ENCODE measurements around the gene UQCR10.
"Not testable (repeated sequence)": the region's sequence is repeated elsewhere in the genome, so short reads cannot be mapped to it uniquely, and the experiment has no call there.

Gene UQCR10

GRCh38 chr22:29737251-29738117 is 29.7 kb upstream of the UQCR10 start:
- DNase-seq (ENCODE audit: low read depth), result no peak

DNA sequence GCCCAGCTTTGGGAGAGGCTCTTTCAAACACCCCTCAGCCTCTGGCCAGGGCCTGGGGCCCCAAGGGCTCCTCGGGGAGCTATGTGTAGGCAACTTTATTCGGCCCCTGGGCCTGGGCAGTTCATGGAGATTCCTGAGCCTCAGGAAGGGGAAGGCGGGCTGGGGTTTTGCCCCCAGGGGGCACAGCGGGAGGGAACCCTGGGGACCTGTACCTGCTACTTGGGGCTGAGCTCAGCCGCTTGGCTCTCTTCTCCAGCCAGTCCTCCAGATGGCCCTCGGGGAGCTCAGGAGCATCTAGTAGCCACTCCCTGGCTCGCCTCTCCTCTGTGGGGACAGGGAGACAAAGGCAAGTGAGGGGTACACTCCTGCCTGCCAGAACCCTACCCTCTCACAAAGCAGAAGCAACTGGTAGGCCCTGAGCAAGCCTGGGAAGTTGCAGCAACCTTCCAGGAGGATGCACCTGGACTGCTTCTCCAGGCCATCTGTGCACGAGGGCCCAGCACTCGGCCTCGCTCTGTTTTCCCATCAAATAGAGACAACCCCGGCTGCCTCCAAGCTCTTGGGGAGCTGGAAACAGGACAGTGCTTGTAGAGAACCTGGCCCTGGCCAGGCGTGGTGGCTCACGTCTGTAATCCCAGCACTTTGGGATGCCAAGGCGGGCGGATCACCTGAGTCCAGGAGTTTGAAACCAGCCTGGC is 28.9 kb upstream of the UQCR10 start:
- DNase-seq (ENCODE audit: low read depth), result no peak

DNA sequence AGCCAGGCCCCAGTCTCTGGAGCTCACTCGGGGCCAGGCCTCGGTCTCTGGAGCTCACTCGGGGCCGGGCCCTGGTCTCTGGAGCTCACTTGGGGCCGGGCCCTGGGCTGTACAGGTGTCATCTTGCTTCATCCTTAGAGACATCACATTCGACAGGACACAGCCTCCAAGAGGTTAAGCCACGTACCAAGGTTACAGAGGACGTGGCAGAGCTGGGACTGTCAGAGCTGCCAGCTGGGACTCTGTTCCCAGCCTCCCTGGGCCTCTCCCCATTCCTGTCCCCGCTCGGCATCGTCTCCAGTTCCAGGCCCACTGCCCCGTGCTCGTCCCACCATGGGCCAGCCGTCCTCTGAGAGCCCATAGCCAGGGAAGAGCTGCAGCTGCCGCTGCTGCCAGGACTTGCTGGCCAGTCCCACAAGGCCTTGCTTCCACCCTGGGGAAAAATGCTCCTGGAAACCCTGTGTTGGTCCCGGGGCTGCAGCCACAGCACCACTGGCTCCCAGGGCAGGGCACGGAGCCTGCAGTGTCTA is 27.8 kb upstream of the UQCR10 start:
- no peak for DNase-seq (ENCODE audit: low read depth)

DNA sequence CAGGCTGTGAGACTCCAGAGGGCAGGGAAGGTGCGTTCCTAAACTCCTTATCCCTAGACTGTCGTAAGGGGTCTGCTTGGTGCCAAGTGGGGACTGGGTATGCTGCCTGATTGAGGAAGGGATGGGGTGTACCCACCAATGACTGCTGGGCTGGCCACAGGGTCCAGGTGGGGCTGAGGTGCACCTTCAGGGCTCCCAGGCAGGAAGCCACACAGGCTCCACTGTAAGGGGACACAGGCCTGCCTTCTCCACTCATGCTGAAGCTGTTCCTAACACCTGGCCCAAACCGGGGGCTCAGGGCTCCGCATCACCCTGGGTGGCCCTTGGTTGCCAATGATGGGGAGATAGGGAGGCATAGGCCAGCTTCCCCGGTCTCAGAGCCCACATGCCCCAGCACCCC is 27.0 kb upstream of the UQCR10 start:
- no peak for DNase-seq (ENCODE audit: low read depth)

DNA sequence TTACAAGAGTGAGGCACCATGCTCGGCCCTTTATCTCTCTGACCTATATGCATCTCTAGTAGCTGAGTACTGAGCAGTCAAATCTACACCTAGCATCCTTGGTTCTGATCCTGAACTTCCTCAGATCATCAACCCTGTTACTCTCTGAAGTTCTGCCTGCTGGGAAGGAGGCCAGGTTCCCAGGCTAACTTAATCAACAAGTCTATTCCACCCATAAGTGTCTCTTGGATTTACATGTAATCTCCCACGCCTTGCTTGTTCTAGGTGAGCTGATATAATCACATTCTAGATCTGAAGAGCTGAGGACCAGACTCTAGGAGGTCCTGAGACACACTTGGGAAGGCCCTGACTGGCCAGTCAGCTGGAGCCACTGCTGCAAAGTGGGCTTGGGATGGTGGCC is 25.2 kb upstream of the UQCR10 start:
- no peak for DNase-seq (ENCODE audit: low read depth)

GRCh38 chr22:29742326-29742725 is 24.8 kb upstream of the UQCR10 start:
- no peak for DNase-seq (ENCODE audit: low read depth)

DNA sequence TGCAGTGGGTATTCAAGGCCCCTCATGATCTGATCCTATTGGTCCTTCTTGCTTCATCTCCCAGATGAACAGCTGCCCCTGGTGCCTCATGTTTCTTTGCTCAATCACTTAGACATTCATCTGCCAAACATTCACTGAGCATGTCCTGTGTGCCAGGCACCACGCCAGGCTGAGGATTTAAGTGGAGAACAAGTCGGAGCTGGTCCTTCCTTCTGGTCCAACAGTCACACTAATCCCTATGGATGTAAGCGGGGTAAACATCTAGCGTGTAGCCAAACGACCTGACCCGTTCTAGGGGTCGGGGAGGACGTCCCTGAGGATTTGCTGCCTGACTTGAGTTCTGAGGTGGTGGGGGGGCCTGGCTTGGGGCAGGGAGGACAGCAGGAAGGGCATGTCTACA is 22.3 kb upstream of the UQCR10 start:
- DNase-seq (ENCODE audit: low read depth), result no peak

DNA sequence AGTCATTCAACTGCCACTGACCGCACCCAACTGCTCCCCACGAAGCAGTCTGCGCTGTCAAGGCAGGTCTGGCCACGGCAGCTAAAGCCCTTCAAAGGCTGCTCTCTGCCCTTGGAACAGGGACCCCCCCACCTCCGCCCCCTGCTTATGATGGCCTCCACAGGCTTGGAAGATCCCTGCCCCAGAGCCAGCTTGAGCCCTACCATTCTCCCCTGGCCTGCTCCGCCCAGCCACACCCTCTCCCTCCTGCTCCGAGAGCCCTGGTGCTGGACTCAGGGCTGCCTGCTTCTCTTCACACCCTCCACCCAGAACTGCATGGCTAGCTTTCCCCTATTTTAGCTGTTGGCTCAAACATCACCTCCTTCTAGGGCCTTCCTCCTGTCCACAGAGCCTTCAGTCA is 19.3 kb upstream of the UQCR10 start:
- DNase-seq (ENCODE audit: low read depth), result no peak

DNA sequence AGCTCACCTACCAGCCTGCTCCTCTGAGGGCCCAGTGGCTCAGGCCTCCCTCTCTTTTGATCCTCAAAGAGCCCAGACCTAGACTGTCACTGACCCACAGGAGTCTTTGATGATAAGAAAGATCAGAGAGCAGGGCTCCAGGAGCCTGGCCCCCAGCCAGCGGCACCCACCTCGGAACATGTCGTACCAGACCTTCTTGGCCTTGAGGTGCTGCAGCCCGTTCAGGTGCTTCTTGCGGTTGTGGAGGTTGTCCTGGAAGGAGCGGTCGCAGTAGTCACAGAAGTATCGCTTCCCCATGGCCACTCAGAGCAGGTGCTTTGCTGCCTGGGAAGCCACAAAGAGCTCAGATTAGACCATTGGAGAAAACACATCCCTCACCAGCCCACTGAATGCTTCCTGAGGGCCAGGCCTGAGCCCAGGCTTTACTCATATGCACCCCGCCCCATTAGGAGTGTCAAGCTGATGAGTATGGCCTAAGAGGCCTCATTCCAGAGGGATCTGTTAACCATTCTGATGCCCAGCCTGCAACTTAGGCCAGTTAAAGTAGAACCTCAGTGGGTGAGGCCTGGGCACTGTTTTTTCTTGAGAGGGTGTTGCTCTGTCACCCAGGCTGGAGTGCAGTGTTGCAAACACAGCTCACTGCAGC is 18.8 kb upstream of the UQCR10 start:
- no peak for DNase-seq (ENCODE audit: low read depth)

- DNase-seq (ENCODE audit: low read depth), result no peak
These were observed 17.1 kb upstream of the UQCR10 start for GRCh38 chr22:29750029-29750428.

DNA sequence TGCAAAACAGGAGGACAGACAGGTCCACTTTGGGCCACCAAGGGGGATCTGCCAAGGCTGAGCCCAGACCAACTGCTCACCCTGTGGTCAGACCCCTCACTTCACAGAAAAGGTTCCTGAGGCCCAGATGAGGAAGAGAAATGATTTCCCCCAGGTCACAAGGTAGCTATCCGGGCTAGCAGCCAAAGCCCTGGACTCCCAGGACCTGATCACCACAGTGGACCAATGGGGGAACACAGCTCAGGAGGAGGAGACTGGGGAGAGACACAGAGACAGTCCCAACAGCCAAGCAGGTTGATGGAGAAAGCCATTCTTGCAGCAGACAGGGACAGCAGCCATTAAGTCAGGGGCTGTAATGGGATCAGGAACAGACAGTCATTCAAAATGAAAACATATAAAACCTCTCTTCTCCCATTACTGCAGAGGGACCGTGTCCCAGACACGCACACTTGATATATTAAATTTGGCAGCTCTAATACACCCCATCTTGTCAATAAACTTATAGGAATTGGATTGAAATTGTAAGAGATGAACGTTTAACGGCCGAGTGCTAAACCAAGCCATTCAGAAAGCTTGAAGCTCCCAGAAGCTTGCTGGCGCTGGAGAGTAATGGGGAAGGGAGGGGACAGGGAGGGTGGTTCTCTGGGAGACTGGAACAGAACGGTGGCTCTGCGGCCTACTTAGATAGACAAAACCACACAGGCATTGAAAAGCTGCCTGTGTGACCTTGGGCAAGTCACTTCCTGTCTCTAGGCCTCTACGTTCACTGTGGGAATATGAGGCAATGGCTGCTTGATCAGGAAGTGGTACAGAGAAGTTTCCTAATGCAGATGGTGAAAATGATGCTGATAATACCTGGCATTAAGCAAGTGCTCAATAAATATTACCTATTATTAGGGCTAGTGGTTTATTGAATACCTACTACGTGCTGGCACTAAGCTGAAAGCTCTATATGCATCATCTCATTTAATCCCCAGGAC is 16.3 kb upstream of the UQCR10 start:
- no peak for DNase-seq (ENCODE audit: low read depth)

GRCh38 chr22:29751669-29752068 is 15.5 kb upstream of the UQCR10 start:
- DNase-seq (ENCODE audit: low read depth), result no peak

- DNase-seq (ENCODE audit: low read depth), result no peak
These were observed 13.1 kb upstream of the UQCR10 start for GRCh38 chr22:29753808-29754657.

DNA sequence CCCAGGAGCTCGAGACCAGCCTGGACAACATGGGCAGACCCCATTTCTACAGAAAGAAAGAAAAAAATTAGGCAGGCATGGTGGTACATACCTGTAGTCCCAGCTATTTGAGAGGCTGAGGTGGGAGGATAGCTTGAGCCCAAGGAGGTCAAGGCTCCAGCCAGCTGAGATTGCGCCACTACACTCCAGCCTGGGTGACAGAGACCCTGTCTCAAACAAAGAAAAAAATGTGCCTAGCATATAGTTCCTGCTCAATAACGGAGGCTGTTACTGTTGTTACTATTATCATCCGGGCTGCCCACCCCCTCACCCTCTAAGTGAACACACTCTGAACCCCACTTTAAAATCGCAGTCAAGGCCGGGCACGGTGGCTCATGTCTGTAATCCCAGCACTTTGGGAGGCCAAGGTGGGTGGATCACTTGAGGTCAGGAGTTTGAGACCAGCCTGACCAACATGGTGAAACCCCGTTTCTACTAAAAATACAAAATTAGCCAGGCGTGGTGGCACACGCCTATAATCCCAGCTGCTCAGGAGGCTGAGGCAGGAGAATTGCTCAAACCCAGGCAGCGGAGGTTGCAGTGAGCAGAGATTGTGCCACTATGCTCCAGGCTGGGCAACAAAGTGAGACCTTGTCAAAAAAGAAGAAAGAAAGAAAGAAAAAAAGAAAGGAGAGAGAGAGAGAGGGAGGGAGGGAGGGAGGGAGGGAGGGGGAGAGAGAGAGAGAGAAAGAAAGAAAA is 12.3 kb upstream of the UQCR10 start:
- DNase-seq (ENCODE audit: low read depth), result not testable (repeated sequence)

GRCh38 chr22:29755889-29756288 is 11.3 kb upstream of the UQCR10 start:
- no peak for DNase-seq (ENCODE audit: low read depth)

DNA sequence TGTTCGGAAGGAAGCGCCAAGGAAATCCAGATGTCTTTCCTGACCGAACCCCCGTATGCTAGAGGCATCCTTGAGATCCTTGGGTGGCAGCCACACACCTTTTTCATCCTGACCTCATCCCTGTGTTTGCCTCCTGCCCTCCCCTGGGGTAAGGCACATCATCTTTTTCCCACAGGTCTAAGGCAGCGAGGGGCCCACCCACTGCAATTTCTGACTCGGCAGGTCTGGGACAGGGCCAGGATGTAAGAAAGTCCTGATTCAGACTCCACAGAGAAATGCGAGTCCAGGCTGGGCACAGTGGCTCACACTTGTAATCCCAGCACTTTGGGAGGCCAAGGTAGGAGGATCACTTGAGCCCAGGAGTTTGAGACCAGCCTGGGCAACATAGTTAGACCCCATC is 10.8 kb upstream of the UQCR10 start:
- no peak for DNase-seq (ENCODE audit: low read depth)

DNA sequence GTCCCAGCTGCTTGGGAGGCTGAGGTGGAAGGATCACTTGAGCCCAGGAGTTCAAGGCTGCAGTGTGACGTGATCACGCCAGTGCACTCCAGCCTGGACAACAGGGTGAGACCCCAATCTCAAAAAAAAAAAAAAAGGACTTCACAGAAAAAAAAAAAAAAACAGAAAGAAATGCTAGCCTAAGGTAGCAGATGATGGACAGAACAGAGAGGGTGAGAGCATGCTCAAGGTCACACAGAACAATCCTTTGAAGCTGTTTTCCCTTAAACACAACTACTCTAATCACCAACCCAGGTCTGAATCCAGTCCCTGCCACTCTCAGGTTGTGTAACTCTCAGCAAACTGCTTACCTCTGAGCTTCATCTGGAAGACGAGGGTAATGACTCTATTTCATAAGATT is 10.1 kb upstream of the UQCR10 start:
- DNase-seq (ENCODE audit: low read depth), result no peak

- no peak for DNase-seq (ENCODE audit: low read depth)
These were observed 9.0 kb upstream of the UQCR10 start for GRCh38 chr22:29758068-29758622.

GRCh38 chr22:29758959-29759358 is 8.2 kb upstream of the UQCR10 start:
- DNase-seq (ENCODE audit: low read depth), result no peak

DNA sequence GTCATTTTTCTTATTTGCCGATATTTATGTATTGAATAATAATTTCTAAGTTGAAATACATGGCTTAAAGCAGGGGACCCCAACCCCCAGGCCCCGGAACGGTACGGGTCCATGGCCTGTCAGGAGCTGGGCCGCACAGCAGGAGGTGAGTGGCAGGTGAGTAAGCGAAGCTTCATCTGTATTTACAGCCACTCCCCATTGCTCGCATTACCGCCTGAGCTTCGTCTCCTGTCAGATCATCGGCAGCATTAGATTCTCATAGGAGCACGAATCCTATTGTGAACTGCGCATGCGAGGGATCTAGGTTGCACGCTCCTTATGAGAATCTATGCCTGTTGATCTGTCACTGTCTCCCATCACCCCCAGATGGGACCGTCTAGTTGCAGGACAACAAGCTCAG is 4.9 kb upstream of the UQCR10 start:
- DNase-seq (ENCODE audit: low read depth), result no peak

Data from non-pigmented ciliary epithelial cell (primary cell).